Muscle layer of colon (tissue), 2 donors: ENCODE results near the gene LRFN4.

ENCODE experiments used
- H3K27ac ChIP-seq: one replicate; pipeline ENCODE4 v1.7.0; 2013; ENCODE audit warnings: low read depth, mild to moderate bottlenecking, low read length, moderate library complexity
- H3K27me3 ChIP-seq, 2 donors: one replicate each; pipeline ENCODE4 v1.7.0; 2013; ENCODE audit warnings: low read length in 2 of 2, mild to moderate bottlenecking in 2 of 2; ENCODE audit not compliant: insufficient read depth in 2 of 2, control insufficient read depth in 1 of 2
- H3K36me3 ChIP-seq: one replicate; pipeline ENCODE4 v1.7.0; 2013; ENCODE audit warnings: mild to moderate bottlenecking, low read length; ENCODE audit not compliant: insufficient read depth
- H3K4me1 ChIP-seq: one replicate; pipeline ENCODE4 v1.7.0; 2013; ENCODE audit warnings: mild to moderate bottlenecking, low read length; ENCODE audit not compliant: insufficient read depth
- H3K4me3 ChIP-seq, 2 donors: one replicate each; pipeline ENCODE4 v1.7.0; 2013; ENCODE audit warnings: low read length in 2 of 2, low read depth in 1 of 2, mild to moderate bottlenecking in 1 of 2, moderate library complexity in 1 of 2
- H3K9ac ChIP-seq: one replicate; pipeline ENCODE4 v1.7.0; 2013; ENCODE audit warnings: low read length
- H3K9me3 ChIP-seq: one replicate; pipeline ENCODE4 v1.7.0; 2013; ENCODE audit warnings: mild to moderate bottlenecking, low read length
- donor health status: abdominal sarcoma.
- donor health status: Adenocarcinoma of cecum.

The LRFN4 gene

DNA sequence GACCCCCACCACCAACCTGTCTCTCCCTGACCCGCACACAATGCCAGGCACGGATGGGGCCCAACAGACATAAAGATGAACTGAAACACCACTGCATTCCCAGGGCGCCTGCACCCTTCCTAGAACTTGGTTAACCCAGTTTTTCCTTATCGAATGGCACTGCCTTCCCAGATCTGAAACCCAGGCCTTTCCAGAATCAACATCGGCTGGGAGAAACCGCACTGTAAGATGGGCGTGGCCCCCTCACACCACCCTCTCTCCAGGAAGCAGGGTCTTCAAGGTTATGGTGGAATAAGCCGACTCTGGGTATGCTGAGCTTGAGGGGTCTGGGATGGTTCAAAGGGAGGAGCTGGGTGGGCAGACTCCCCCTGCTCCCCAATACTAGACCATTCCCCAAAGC is 23.1 kb downstream of the LRFN4 start:
- Histone ChIP-seq H3K9me3 (no peaks in the 10 kb centered on the region), H3K27ac (no peak overlapping the region), H3K27me3 (no peaks in the 10 kb centered on the region), H3K36me3 (no peaks in the 10 kb centered on the region), H3K9ac (no peak overlapping the region), H3K4me3 (no peak overlapping the region), H3K4me1 (peaks cover 9% of the 10 kb centered on the region)

GRCh38 chr11:66880496-66881450 is 23.9 kb downstream of the LRFN4 start:
- Histone ChIP-seq H3K27ac (no peak overlapping the region), H3K9ac (no peak overlapping the region)

GRCh38 chr11:66881451-66881835 is 24.6 kb downstream of the LRFN4 start:
- Histone ChIP-seq H3K9me3 (no peaks in the 10 kb centered on the region), H3K4me1 (peaks cover 9% of the 10 kb centered on the region), H3K27me3 (no peaks in the 10 kb centered on the region), H3K27ac (no peak overlapping the region), H3K9ac (no peak overlapping the region), H3K36me3 (no peaks in the 10 kb centered on the region), H3K4me3 (no peak overlapping the region)

More at GRCh38 chr11:66880496-66881450, 23.9 kb downstream of the LRFN4 start:
- no peaks in the 10 kb centered on the region for H3K36me3 ChIP-seq
- no peaks in the 10 kb centered on the region for H3K27me3 ChIP-seq
- H3K9me3 ChIP-seq = no peaks in the 10 kb centered on the region
- H3K4me1 ChIP-seq = peaks cover 9% of the 10 kb centered on the region
- no peak overlapping the region for H3K4me3 ChIP-seq

DNA sequence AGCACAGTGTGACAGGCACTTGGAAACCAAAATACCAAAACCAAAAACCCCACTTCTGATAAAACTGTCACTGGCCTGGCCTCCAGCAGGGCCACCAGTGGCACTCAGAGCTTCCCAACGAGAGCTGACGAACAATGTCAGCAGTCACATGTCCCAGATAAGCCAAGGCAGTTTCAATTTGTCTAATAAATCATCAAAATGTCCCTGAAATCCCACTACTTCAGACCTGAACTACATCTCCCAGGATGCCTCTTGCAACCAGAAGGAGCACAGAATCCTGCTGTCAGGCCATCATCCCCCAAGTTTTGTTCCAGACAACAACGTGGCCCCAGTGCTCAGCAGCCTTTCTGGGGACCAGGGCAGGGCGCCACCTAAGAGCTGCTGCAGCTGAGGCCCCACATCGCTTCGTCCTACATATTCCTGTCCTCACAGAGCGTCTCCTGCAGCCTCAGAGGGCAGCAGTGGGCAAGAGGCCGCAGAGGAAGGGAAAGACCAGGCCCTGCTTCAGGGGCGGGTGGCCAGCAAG is 25.1 kb downstream of the LRFN4 start:
- Histone ChIP-seq H3K36me3 (no peaks in the 10 kb centered on the region), H3K9me3 (no peaks in the 10 kb centered on the region), H3K4me3 (no peak overlapping the region), H3K9ac (no peak overlapping the region), H3K4me1 (peaks cover 9% of the 10 kb centered on the region), H3K27ac (no peak overlapping the region), H3K27me3 (no peaks in the 10 kb centered on the region)

DNA sequence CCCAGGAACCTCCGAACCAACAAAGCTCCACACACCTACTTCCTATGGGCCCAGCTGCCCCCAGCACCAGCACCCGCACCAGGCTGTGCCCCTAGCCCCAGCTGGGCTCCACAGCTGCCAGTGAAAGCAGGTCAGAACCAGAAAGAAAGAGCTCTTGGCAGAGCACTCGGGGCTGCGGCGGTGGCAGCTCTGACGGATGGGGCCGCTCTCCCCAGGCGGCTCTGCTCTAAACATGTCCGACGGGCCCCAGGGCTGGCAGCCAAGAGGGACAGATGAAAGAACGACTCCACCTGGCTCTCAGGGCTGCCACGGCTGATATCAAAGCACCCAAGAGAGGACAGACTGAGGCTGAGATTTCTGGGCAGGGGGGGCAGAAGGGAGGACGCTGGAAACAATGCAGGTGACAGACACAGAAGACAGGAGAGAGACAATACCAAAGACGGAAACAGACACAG is 25.7 kb downstream of the LRFN4 start:
- no peak overlapping the region for H3K9ac ChIP-seq
- no peaks in the 10 kb centered on the region for H3K27me3 ChIP-seq
- H3K4me3 ChIP-seq = peak overlapping the region; percentile 2 to 47
- H3K27ac ChIP-seq = peak overlapping the region; percentile 7
- no peaks in the 10 kb centered on the region for H3K9me3 ChIP-seq
- no peaks in the 10 kb centered on the region for H3K36me3 ChIP-seq
- H3K4me1 ChIP-seq = peaks cover 9% of the 10 kb centered on the region

- Histone ChIP-seq H3K4me1 (peaks cover 9% of the 10 kb centered on the region), H3K9ac (no peak overlapping the region), H3K9me3 (no peaks in the 10 kb centered on the region), H3K4me3 (peak overlapping the region; percentile 2 to 47), H3K27me3 (no peaks in the 10 kb centered on the region), H3K27ac (peak overlapping the region; percentile 7), H3K36me3 (no peaks in the 10 kb centered on the region)
Measured at GRCh38 chr11:66883016-66883965, 26.4 kb downstream of the LRFN4 start.

DNA sequence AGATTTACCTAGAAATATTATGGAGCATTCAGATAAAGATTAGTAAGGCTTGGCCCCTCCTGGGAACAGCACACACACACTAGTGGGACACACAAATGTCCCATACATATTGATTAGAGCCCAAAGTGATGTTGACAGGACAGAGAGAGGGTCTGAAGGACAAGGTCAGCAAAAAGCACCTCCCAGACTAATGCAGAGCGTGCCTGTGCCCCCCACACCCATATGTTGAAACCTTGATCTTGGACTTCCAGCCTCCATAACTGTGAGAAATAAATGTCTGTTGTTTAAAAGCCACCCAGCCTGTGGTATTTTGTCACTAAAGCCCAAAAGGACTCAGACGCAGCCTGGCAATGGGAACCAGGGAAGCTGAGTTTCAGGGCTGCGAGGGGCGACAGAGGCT is 27.6 kb downstream of the LRFN4 start:
- no peaks in the 10 kb centered on the region for H3K27me3 ChIP-seq
- peaks cover 9% of the 10 kb centered on the region for H3K4me1 ChIP-seq
- no peaks in the 10 kb centered on the region for H3K36me3 ChIP-seq
- no peaks in the 10 kb centered on the region for H3K9me3 ChIP-seq
- no peak overlapping the region for H3K27ac ChIP-seq
- no peak overlapping the region for H3K9ac ChIP-seq
- no peak overlapping the region for H3K4me3 ChIP-seq

DNA sequence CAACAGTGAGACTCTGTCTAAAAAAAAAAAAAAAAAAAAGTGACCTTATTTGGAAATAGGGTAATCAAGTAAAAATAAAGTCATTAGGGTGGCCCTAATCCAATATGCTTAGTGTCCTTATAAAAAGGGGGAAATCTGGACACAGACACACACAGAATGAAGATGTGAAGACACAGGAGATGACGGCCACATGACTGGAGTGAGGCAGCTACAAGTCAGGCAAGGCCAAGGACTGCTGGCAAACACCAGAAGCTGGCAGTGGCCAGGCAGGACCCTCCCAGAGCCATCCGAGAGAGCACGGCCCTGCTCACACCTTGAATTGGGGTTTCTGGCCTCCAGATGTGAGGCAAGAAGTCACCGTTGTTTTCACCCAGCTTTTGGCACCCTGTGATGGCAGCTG is 28.6 kb downstream of the LRFN4 start:
- Histone ChIP-seq H3K4me1 (peaks cover 9% of the 10 kb centered on the region), H3K9me3 (no peaks in the 10 kb centered on the region), H3K27me3 (no peaks in the 10 kb centered on the region), H3K9ac (no peak overlapping the region), H3K4me3 (no peak overlapping the region), H3K36me3 (no peaks in the 10 kb centered on the region), H3K27ac (no peak overlapping the region)

- Histone ChIP-seq H3K27ac (no peak overlapping the region), H3K9me3 (no peaks in the 10 kb centered on the region), H3K9ac (no peak overlapping the region), H3K4me1 (peaks cover 9% of the 10 kb centered on the region), H3K4me3 (no peak overlapping the region), H3K36me3 (no peaks in the 10 kb centered on the region), H3K27me3 (no peaks in the 10 kb centered on the region)
Measured at GRCh38 chr11:66885950-66886440, 29.1 kb downstream of the LRFN4 start.

GRCh38 chr11:66886671-66887221 is 29.9 kb downstream of the LRFN4 start:
- H3K27me3 ChIP-seq = no peaks in the 10 kb centered on the region
- no peak overlapping the region for H3K27ac ChIP-seq
- H3K9me3 ChIP-seq = no peaks in the 10 kb centered on the region
- H3K9ac ChIP-seq = no peak overlapping the region
- no peaks in the 10 kb centered on the region for H3K36me3 ChIP-seq
- H3K4me1 ChIP-seq = peaks cover 9% of the 10 kb centered on the region
- H3K4me3 ChIP-seq = no peak overlapping the region

GRCh38 chr11:66887526-66887925 is 30.7 kb downstream of the LRFN4 start:
- Histone ChIP-seq H3K9ac (no peak overlapping the region), H3K27me3 (no peaks in the 10 kb centered on the region), H3K27ac (no peak overlapping the region), H3K36me3 (no peaks in the 10 kb centered on the region), H3K9me3 (no peaks in the 10 kb centered on the region), H3K4me1 (peaks cover 9% of the 10 kb centered on the region), H3K4me3 (no peak overlapping the region)
